PC-9 (cell line): ENCODE results near the gene STARD13.

ENCODE experiments used
- EZH2 ChIP-seq: fragments of 200-600 bp; sonication (generic); IDR thresholded peaks from 2 replicates; pipeline ENCODE4 v1.8.0; 2017; ENCODE audit warnings: antibody characterized with exemption, low read depth
- TF ChIP-seq, protein P1 (sequence below): fragments of 200-600 bp; sonication (generic); conservative IDR thresholded peaks from 2 replicates; pipeline ENCODE4 v1.6.1; 2017; ENCODE audit warnings: mixed run types, antibody characterized with exemption, mild to moderate bottlenecking, moderate library complexity

GRCh38 chr13:33281951-33282595, 3.5 kb downstream of the STARD13 start:
- TF ChIP-seq, protein P1, sequence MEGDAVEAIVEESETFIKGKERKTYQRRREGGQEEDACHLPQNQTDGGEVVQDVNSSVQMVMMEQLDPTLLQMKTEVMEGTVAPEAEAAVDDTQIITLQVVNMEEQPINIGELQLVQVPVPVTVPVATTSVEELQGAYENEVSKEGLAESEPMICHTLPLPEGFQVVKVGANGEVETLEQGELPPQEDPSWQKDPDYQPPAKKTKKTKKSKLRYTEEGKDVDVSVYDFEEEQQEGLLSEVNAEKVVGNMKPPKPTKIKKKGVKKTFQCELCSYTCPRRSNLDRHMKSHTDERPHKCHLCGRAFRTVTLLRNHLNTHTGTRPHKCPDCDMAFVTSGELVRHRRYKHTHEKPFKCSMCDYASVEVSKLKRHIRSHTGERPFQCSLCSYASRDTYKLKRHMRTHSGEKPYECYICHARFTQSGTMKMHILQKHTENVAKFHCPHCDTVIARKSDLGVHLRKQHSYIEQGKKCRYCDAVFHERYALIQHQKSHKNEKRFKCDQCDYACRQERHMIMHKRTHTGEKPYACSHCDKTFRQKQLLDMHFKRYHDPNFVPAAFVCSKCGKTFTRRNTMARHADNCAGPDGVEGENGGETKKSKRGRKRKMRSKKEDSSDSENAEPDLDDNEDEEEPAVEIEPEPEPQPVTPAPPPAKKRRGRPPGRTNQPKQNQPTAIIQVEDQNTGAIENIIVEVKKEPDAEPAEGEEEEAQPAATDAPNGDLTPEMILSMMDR: no peak
- TF ChIP-seq EZH2: no peak
